Retinal pigment epithelial cell (primary cell): ENCODE measurements around the gene RBMXL2.

ENCODE experiments used
- DNase-seq: peaks from one replicate; pipeline ENCODE4 v3.0.0-alpha.2; 2010; ENCODE audit warnings: low read depth
- H3K4me3 ChIP-seq: 2 replicates; pipeline ENCODE4 v1.5.1; 2011; ENCODE audit warnings: mild to moderate bottlenecking, low read length, control low read depth, moderate library complexity
- CTCF ChIP-seq: conservative IDR thresholded peaks from 2 replicates; pipeline ENCODE4 v1.5.1; 2011; ENCODE audit warnings: low read depth, low read length, control low read depth, inconsistent platforms

Gene RBMXL2

GRCh38 chr11:7072401-7073028 is 16.3 kb upstream of the RBMXL2 start:
- DNase-seq, result no peak
- TF ChIP-seq CTCF, result no peak
- no peak overlapping the region for H3K4me3 ChIP-seq

- no peak for TF ChIP-seq CTCF
- DNase-seq, result no peak
- H3K4me3 ChIP-seq, result no peak overlapping the region
Observed at GRCh38 chr11:7077101-7077500, 11.7 kb upstream of the RBMXL2 start.

- no peak for DNase-seq
- no peak overlapping the region for H3K4me3 ChIP-seq
- TF ChIP-seq CTCF, result no peak
Observed at GRCh38 chr11:7079545-7080135, 9.2 kb upstream of the RBMXL2 start.

- no peak for TF ChIP-seq CTCF
Observed at GRCh38 chr11:7080900-7081299, 7.9 kb upstream of the RBMXL2 start.

GRCh38 chr11:7081441-7081840 is 7.4 kb upstream of the RBMXL2 start:
- no peak for DNase-seq
- TF ChIP-seq CTCF, result no peak
- no peak overlapping the region for H3K4me3 ChIP-seq

More at GRCh38 chr11:7080900-7081299, 7.9 kb upstream of the RBMXL2 start:
- DNase-seq, result no peak
- H3K4me3 ChIP-seq, result no peak overlapping the region

GRCh38 chr11:7089328-7090251 is 792 bp downstream of the RBMXL2 start:
- no peak for TF ChIP-seq CTCF

More at GRCh38 chr11:7089328-7090251, 792 bp downstream of the RBMXL2 start:
- H3K4me3 ChIP-seq, result no peak overlapping the region
- DNase-seq, result no peak
